Amniotic stem cell (primary cell): ENCODE measurements around the gene ITPK1.

Experiments used
- DNase-seq: peaks from one replicate; lab custom pipeline; 2025; lab: John Stamatoyannopoulos, UW

The ITPK1 gene

GRCh38 chr14:93042968-93043940, 72.5 kb downstream of the ITPK1 start:
- DNase-seq = peak; percentile 73

DNA sequence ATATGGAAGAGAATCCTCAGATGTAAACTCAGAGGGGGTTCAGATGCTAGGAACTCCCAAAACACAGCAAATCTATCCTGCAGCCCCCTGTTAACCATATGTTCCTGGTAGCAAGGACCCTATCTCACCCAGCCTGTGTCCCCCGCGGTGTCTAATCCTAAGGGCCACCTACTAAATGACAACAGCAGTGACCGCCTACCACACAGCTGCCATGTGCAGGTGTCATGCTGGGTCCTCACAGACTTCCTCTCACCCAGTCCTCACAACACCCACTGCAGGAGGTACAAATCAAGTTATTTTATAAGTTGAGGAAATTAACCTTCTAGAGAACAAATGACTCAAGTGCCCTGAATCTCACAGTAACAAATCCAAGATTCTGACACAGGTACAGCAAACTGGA, 73.9 kb downstream of the ITPK1 start:
- no peak for DNase-seq

DNA sequence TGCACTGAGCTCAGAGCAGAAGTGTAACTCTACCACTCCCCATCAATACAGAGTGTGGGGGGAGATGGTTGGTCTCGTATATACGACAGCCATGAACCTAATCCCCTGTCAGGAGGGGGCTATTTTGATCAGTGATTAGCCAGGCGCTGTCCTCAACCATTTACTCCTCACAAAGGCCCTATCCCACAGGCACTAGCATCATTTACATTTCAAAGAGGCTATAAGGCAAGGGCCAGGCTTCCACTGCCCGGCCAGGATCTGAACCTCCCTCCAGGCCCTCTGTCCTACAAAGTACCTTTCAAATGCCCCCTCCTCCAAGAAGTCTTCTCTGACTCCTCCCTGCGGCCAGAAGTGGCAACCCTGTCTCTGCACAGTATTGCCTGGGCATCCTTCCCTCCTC, 74.7 kb downstream of the ITPK1 start:
- no peak for DNase-seq

DNA sequence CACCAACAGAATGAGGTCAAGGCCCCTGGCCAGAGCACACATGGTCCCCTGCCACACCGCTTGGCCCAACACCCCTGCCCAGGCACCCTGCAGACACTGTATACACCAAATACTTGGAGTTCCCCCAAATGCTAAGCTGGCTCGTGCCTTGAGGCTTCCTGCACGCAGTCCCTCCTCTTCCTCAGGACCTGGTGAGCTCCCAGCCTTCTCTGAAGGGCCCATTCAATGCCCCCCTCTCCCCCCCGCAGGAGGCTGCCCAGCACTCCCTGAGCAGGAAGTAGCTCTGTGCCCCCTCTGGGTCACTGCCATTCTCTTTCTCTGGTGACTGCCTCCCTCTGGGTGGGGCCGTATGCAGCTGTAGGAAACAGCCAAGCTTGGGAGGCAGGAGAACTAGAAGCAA, 75.3 kb downstream of the ITPK1 start:
- DNase-seq = no peak

DNA sequence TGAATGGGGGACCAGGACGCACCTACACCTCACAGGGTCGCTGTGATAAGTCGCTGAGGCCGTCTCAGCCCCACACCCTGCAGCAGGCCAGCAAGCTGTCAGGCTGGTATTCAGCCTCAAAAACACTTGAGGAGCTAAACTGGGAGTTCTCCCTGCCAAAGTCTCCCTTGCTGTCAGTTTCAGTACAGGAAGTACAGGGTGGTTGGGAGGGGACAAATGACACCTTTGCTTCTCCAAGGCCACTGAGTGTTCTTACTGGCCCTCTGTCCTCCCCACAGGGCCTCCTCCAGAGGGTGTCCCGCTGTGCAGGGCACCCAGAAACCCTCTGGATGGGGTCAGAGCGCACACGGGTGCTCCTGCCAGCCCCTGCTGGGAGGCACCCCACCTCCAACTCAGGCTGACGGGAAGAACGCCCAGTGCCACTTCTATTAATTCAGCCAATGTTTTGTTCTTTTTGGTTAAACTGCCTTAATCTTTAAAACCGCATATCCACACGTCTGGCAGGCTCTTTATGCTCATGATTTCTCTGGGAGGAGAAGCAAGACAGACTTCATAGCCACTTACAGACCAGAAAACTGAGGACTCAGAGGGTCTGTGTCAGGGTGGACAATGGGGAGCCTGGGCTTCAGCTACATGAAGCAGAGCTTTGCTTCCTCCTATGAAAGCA, 75.9 kb downstream of the ITPK1 start:
- no peak for DNase-seq

- DNase-seq = no peak
These were observed 78.4 kb downstream of the ITPK1 start for GRCh38 chr14:93037351-93037750.

GRCh38 chr14:93036652-93037345, 78.9 kb downstream of the ITPK1 start:
- no peak for DNase-seq

- DNase-seq = no peak
These were observed 79.6 kb downstream of the ITPK1 start for GRCh38 chr14:93035917-93036651.

DNA sequence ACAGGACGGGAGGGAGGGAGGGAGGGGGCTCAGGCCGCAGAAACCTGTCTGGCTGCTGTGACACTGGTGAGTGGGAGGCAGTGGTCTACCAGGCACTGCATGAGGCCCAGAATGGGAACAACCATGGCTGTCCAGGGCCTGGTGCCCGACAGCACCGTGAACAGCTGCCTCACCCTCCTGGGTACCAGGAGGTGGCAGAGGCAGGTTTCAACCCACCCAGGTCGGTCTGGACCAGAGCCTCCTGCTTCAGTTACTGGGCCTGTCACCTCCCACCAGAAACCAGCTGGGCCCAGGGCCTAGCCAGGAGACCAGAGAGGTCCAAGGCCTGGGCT, 80.2 kb downstream of the ITPK1 start:
- DNase-seq = no peak

DNA sequence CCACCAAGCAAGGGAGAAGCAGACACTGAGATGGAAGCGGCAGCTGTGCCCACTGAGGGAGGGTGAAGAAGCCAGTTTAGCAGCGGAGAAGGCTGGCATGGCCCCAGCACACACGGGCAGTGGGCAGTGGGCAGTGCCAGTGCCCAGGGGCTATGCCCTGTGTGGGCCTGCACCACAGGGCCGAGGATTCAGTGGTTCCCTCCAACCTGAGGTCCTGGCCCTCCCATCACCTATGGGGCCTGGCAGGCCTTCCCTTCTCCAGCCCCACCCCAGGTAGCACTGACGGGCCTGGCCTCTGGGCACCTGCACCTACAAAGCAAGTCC, 81.1 kb downstream of the ITPK1 start:
- DNase-seq = no peak

DNA sequence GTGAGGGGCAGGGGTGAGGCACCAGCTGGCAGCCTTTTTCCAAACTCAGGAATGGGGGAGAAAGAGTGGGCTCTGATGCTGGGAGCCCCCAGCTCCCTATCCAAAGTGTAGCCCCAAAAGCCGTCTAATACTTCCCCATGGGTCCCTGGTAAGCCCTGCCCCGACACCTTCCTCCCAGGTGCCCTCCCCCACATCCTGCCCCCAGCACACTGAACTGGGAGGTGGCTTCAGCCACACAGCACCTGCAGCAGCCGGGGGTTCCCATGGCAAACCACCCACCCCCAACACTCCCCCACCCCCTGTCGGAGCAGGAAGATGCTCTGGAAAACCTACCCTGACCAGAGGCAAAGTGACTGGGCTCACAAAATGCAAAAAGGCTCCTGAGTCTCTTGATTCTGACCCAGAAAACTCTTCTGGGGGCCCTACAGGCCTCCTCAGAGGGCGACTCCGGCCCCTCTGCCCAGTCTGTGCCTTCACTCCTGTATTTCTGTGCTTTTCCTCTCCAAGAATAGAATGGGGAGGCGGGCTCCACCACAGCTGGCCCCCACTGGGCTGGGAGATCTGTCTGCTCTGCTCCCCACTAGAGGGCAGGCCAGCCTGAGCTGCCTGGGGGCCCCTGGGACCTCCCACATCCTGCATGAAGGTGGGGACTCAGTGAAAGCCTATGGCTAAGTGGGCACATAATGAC, 81.6 kb downstream of the ITPK1 start:
- no peak for DNase-seq

- no peak for DNase-seq
These were observed 82.4 kb downstream of the ITPK1 start for GRCh38 chr14:93033084-93033982.

- DNase-seq = no peak
These were observed 83.2 kb downstream of the ITPK1 start for GRCh38 chr14:93032421-93032936.

DNA sequence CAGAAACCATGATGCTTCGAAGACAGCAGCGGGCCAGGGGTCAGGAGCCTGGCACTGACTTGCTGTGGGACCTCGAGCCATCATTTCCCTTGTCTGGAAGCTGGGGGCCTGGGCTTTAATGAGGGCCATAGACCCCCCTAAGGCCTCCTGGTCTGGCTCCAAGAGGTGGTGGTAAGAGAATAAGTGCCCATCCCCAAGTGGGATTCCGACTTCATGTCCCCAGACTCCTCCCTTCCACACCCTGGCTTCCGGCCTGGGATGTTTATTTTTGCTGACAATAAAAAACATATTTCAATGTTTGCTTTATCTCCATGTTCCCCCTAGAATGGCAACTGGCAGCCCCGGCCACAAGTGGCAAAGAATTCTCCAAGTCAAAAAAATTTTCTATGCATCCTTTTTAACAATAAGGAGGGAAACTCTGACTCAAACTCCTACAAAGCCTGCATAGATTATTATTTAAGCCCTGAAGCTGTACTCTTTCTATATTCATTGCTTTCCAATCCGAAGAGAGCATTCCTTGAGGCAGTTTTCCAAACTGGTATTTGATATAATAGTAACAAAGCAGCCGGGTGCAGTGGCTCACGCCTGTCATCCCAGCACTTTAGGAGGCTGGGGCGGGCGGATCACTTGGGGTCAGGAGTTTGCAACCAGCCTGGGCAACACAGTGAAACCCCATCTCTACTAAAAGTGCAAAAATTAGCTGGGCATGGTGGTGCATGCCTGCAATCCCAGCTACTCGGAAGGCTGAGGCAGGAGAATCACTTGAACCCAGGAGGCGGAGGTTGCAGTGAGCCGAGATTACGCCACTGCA, 84.0 kb downstream of the ITPK1 start:
- no peak for DNase-seq

DNA sequence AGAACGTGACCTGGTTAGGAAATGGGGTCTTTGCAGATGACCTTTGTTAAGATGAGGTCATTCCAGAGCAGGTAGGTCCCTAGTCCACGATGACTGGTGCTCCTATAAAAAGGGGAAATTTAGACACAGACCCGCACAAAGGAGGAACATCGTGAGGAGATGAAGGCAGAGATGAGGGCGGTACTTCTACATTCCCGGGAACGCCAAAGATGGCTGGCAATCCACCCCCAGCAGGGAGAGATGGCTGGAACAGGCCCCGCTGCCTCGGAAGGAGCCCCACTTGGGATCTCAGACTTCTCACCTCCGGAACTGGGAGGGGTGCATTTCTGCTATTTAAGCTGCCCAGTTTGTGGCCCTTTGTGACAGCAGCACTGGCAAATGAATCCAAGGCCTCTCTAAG, 85.0 kb downstream of the ITPK1 start:
- no peak for DNase-seq

- DNase-seq = no peak
These were observed 85.7 kb downstream of the ITPK1 start for GRCh38 chr14:93029911-93030508.

GRCh38 chr14:93029417-93029816, 86.3 kb downstream of the ITPK1 start:
- no peak for DNase-seq

DNA sequence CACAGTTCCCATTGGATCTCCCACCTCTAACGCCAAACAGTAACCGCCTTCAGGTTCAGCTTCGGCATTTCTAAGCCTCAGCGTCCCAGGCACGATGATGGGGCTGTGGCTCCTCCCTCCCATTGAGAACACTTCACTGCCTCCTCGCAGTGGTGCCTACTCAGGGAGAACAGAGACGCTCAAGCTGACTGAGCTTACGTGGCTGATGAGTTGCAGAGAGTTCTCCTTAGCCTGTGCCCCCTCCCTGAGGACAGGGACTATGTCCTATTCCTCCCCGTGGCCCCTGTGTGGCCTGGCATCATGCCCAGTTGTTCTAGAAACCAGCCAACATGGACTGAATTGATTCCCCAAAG, 87.0 kb downstream of the ITPK1 start:
- DNase-seq = no peak
